C4-2B (cell line): Measurements from ENCODE around the gene MINDY1.

Experiments
- H3K27ac ChIP-seq: fragments of 450-650 bp; 2 replicates; pipeline ENCODE4 v1.5.1; 2017
- ZFX ChIP-seq: fragments of 450-650 bp; IDR thresholded peaks from 2 replicates; pipeline ENCODE4 v1.6.1; 2017
- TF ChIP-seq, protein P1 (sequence below): fragments of 450-650 bp; conservative IDR thresholded peaks from 2 replicates; pipeline ENCODE4 v1.5.1; 2017; ENCODE audit warnings: mild to moderate bottlenecking

The MINDY1 gene

DNA sequence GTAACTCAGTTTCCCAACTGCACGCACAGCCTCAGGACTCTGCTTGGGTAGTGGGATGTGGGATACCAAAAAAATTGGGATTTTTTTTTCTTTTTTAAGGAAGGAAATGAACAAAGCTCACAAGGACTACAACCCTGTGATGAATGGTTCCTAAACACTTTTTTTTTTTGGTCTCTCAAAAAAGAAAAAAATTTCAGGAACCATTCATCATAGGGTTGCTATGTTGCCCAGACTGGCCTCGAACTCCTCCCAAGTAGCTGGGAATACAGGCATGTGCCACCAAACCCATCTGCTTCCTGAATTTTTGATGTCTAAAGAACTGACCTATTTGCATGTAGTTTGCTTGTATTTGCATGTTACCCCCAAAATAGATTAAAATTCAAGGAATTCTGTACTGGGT is 6.8 kb downstream of the MINDY1 start:
- TF ChIP-seq, protein P1, sequence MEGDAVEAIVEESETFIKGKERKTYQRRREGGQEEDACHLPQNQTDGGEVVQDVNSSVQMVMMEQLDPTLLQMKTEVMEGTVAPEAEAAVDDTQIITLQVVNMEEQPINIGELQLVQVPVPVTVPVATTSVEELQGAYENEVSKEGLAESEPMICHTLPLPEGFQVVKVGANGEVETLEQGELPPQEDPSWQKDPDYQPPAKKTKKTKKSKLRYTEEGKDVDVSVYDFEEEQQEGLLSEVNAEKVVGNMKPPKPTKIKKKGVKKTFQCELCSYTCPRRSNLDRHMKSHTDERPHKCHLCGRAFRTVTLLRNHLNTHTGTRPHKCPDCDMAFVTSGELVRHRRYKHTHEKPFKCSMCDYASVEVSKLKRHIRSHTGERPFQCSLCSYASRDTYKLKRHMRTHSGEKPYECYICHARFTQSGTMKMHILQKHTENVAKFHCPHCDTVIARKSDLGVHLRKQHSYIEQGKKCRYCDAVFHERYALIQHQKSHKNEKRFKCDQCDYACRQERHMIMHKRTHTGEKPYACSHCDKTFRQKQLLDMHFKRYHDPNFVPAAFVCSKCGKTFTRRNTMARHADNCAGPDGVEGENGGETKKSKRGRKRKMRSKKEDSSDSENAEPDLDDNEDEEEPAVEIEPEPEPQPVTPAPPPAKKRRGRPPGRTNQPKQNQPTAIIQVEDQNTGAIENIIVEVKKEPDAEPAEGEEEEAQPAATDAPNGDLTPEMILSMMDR = no peak
- no peak for TF ChIP-seq ZFX
- H3K27ac ChIP-seq = no peak overlapping the region

DNA sequence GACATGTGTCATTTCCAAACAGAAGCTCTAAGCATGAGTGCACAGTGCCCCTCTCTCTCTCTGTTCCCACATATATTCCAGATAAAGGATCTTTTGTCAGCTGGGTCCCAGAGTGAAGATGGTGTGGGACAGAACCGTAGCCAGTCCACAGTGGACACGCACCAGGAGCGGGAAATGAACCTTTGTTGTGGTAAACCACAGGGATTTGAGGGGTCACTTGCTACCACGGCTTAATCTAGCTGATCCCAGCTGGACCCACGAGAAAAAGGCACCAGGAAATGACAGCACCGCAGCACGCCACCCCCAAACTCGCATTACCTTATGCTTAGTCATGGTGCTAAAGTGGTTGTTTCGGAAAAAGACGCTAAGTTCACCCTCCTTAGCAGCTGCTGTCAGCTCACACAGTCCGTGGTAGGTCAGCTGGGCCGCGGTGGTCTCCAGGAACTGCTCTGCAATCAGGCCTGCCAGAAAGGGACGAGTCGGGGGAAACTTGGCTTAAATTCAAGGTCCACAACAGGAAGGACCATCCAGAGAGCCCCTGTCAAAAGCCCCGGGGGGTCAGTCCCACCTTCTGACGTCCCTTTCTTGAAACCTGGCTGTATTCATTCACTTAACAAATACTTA is 7.5 kb downstream of the MINDY1 start:
- no peak for TF ChIP-seq ZFX
- TF ChIP-seq, protein P1 = no peak
- no peak overlapping the region for H3K27ac ChIP-seq

DNA sequence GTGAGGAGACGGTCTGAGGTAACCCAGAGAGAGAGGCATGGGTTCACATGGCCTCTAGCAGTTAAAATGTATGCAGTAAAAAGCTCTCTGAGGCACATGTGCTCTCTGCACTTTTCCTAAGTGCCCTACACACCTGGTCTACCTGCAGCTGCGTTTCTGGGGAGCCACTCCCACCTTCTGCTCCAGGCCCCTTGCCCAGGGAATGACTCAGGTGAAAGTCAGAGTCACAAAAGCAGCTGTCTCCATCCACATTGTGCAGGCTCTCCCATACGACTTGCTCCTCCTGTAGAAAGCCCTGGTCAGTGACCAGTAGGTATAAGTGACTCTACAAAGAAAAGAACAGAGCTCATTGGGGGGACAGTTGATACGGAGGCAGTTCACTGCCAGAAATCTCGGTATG is 8.8 kb downstream of the MINDY1 start:
- H3K27ac ChIP-seq = no peak overlapping the region
- TF ChIP-seq, protein P1 = no peak
- no peak for TF ChIP-seq ZFX

DNA sequence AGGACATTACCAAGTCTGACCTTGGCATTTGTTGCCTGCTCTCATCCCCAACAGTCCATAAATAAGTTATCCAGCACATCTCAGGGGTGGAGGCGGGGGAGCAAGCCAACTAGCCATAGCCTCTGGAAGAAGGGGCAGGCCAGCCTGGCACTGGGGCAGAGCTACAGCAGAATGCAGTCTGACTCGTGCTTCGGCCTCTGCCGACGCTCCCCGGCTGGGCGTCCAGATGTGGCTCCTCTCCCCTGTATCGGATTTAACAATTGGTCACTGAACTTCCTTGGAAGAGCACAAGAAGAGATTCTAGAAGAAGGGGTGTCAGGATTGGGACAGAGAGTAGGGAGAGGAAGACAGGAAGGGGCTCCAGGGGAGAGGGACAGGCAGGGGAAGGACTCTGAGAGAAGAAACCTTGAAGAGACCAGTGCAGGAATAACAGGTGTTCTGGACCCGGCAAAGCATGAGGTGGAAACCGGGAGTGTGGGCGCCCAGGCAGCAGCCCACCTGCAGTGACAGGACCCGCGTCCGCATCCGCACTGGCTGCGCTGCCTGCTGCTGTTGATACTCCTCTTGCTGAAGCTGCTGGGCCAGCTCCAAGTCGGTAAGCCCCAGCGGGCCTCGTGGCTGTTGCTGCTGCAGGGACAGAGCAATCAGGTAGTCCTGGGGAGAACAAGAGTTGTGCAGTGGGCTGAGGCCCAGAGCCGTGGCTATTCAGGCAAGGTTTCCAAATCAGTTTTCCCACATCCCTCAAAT is 9.4 kb downstream of the MINDY1 start:
- TF ChIP-seq ZFX = no peak
- TF ChIP-seq, protein P1 = no peak
- H3K27ac ChIP-seq = no peak overlapping the region

DNA sequence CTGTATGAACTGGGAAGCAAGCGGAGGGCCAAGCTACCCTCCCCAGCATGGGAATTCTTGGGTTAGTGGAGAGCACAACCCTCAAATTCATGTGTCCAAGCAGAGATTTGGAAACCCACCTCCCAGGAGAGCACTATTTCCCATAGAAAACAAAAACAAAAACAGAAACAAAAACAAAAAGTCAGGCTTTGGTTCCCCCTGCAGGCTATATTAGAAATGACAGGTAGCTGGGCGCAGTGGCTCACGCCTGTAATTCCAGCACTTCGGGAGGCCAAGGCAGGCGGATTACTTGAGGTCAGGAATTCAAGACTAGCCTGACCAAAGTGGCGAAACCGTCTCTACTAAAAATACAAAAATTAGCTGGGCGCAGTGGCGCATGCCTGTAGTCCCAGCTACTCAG is 10.8 kb downstream of the MINDY1 start:
- no peak overlapping the region for H3K27ac ChIP-seq

DNA sequence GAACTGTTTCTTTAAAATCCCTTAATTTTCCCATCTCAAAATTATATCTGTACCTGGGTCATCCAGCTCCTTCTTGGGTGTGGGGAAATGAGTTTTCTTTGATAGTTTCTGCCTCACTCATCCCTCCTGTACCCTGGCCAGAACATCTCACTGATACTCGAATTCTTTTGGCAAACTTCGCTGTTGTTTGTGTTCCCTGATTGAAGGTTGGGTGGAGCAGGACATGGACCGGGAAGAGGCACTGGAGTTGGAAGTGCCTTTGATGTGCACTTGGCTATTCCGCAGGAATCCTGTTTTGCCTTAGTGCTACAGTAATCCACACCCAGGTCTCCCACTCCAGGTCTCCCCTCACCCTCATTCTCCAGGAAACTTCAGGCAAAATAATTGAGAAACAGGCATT is 11.2 kb downstream of the MINDY1 start:
- TF ChIP-seq ZFX = no peak
- TF ChIP-seq, protein P1 = no peak
- no peak overlapping the region for H3K27ac ChIP-seq

More for the DNA sequence above, 10.8 kb downstream of the MINDY1 start:
- TF ChIP-seq ZFX = no peak
- TF ChIP-seq, protein P1 = peak; percentile 89

DNA sequence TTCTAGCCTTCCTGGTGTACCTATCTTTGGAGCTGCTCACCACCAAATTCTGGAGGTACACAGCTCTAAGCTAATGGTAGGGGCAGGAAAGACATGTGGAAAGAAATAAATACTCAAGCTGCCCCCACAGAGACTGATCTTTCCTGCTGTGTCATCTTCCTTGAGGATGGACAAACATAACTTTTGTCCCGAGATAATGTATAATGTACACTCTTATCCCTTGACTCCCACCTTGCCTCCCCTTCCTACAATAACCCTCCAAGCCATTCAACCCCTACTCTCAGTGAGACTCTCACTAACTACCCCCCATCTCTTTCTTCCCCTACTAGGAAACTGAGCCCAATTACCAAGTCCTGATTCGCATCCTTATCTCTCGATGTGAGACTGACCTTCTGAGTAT is 12.5 kb downstream of the MINDY1 start:
- no peak overlapping the region for H3K27ac ChIP-seq
- TF ChIP-seq ZFX = no peak
- TF ChIP-seq, protein P1 = no peak
